DND-41 (cell line): ENCODE measurements around the gene MKRN3.

Experiments used
- ATAC-seq: fragments of 200-7000 bp; cut with Tn5 transposase; 3 replicates; pipeline ENCODE4 v1.9.1; 2021; ENCODE audit warnings: low read depth; ENCODE audit not compliant: insufficient read depth
- DNase-seq: peaks from one replicate; pipeline ENCODE4 v3.0.0-alpha.2; 2020
- H2AFZ ChIP-seq: 2 replicates; pipeline ENCODE4 v1.6.0; 2012; ENCODE audit warnings: low read depth, low read length
- H3K27ac ChIP-seq: 2 replicates; pipeline ENCODE4 v1.5.1; 2012; ENCODE audit warnings: low read length, inconsistent platforms
- H3K27me3 ChIP-seq: fragments of 200-600 bp; sonication (generic); 2 replicates; pipeline ENCODE4 v1.6.0; 2012; ENCODE audit warnings: low read length, mild to moderate bottlenecking, inconsistent platforms; ENCODE audit not compliant: insufficient read depth, poor library complexity
- H3K36me3 ChIP-seq: 2 replicates; pipeline ENCODE4 v1.5.1; 2012; ENCODE audit warnings: low read length, inconsistent platforms; ENCODE audit not compliant: insufficient read depth
- H3K4me1 ChIP-seq: 2 replicates; pipeline ENCODE4 v1.5.1; 2012; ENCODE audit warnings: mild to moderate bottlenecking, low read length; ENCODE audit not compliant: insufficient read depth
- H3K4me2 ChIP-seq: 2 replicates; pipeline ENCODE4 v1.6.0; 2012; ENCODE audit warnings: mild to moderate bottlenecking, moderate library complexity, low read length, inconsistent platforms; ENCODE audit not compliant: insufficient read depth
- H3K4me3 ChIP-seq, 2 experiments: fragments of 200-600 bp in 1 of 2; shearing (Covaris generic) in 1 of 2; 2 replicates each; pipeline ENCODE4 v1.5.1; 2012 to 2016; ENCODE audit warnings: inconsistent platforms in 2 of 2, low read length in 2 of 2, mild to moderate bottlenecking in 2 of 2, low read depth in 1 of 2, moderate library complexity in 1 of 2
- H3K79me2 ChIP-seq: 2 replicates; pipeline ENCODE4 v1.6.0; 2012; ENCODE audit warnings: low read length, inconsistent platforms; ENCODE audit not compliant: insufficient read depth
- H3K9ac ChIP-seq: 2 replicates; pipeline ENCODE4 v1.6.0; 2012; ENCODE audit warnings: low read depth, mild to moderate bottlenecking, inconsistent platforms, low read length, moderate library complexity
- H3K9me3 ChIP-seq: 2 replicates; pipeline ENCODE4 v1.5.1; 2012; ENCODE audit warnings: low read length, moderate library complexity, mild to moderate bottlenecking, inconsistent platforms; ENCODE audit not compliant: insufficient read depth, severe bottlenecking
- H4K20me1 ChIP-seq: 2 replicates; pipeline ENCODE4 v1.6.0; 2012; ENCODE audit warnings: low read length; ENCODE audit not compliant: insufficient read depth
- EZH2 ChIP-seq: IDR thresholded peaks from 3 replicates; pipeline ENCODE4 v1.6.1; 2012; ENCODE audit warnings: borderline replicate concordance, low read depth, mild to moderate bottlenecking, moderate library complexity, low read length, inconsistent platforms; ENCODE audit not compliant: severe bottlenecking
- TF ChIP-seq, protein P1 (sequence below): IDR thresholded peaks from 2 replicates; pipeline ENCODE4 v1.5.1; 2012; ENCODE audit warnings: borderline replicate concordance, low read length, moderate library complexity, mild to moderate bottlenecking; ENCODE audit not compliant: poor library complexity, severe bottlenecking; ENCODE audit errors: extremely low read depth

MKRN3 gene

GRCh38 chr15:23565395-23566070, at the start of gene MKRN3:
MKRN3 (plus strand) TSS chr15:23565674; CDS start chr15:23565783, 109 bp downstream.
- Histone ChIP-seq H3K4me1 (peaks cover 42% of the 10 kb centered on the region), H3K79me2 (peaks cover 59% of the 10 kb centered on the region), H2AFZ (peak within 1 kb of the TSS; percentile 88), H3K27me3 (no peaks in the 10 kb centered on the region), H3K36me3 (peaks cover 40% of the 10 kb centered on the region), H3K4me3 (peak within 1 kb of the TSS; percentile 73 to 88), H3K9me3 (no peaks in the 10 kb centered on the region), H3K27ac (peak within 1 kb of the TSS; percentile 99), H3K4me2 (peak within 1 kb of the TSS; percentile 97), H4K20me1 (peaks cover 39% of the 10 kb centered on the region), H3K9ac (peak within 1 kb of the TSS; percentile 99)
- peak; percentile 60 for ATAC-seq
- TF ChIP-seq, protein P1, sequence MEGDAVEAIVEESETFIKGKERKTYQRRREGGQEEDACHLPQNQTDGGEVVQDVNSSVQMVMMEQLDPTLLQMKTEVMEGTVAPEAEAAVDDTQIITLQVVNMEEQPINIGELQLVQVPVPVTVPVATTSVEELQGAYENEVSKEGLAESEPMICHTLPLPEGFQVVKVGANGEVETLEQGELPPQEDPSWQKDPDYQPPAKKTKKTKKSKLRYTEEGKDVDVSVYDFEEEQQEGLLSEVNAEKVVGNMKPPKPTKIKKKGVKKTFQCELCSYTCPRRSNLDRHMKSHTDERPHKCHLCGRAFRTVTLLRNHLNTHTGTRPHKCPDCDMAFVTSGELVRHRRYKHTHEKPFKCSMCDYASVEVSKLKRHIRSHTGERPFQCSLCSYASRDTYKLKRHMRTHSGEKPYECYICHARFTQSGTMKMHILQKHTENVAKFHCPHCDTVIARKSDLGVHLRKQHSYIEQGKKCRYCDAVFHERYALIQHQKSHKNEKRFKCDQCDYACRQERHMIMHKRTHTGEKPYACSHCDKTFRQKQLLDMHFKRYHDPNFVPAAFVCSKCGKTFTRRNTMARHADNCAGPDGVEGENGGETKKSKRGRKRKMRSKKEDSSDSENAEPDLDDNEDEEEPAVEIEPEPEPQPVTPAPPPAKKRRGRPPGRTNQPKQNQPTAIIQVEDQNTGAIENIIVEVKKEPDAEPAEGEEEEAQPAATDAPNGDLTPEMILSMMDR: no peak
- no peak for TF ChIP-seq EZH2
- DNase-seq: peak; percentile 90

DNA sequence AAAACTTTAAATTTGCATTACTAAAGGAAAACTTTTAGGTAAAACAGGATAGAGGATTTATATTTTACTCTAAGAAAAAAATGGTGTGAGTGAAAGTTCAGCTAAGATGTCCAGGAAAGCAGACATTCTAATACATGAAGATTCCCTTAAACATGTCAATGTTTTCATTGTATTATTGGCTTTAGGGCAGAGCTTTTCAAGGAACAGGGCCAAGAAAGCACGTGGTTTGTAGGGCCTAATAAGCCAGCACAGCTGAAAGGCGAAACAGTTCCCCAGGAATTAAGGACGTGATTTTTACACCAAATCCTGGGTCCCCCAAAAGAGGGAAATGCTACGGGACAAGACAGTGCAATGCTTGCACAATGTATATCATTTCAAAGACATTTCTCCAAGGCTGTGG, 48.6 kb upstream of the MKRN3 start:
- H3K9me3 ChIP-seq: no peaks in the 10 kb centered on the region
- H3K27ac ChIP-seq: no peak overlapping the region
- no peak overlapping the region for H3K4me2 ChIP-seq
- H3K4me3 ChIP-seq: no peak overlapping the region
- no peak for TF ChIP-seq EZH2
- TF ChIP-seq, protein P1: no peak
- no peaks in the 10 kb centered on the region for H3K79me2 ChIP-seq
- H3K4me1 ChIP-seq: no peaks in the 10 kb centered on the region; the same call in 1 of the 2 replicates
- H2AFZ ChIP-seq: no peak overlapping the region
- ATAC-seq (no peak), DNase-seq (no peak)
- no peaks in the 10 kb centered on the region for H3K27me3 ChIP-seq
- H3K9ac ChIP-seq: no peak overlapping the region
- no peaks in the 10 kb centered on the region for H3K36me3 ChIP-seq
- H4K20me1 ChIP-seq: no peaks in the 10 kb centered on the region

- DNase-seq (no peak), ATAC-seq (no peak)
- no peak overlapping the region for H3K9ac ChIP-seq
- H2AFZ ChIP-seq: no peak overlapping the region
- H3K4me3 ChIP-seq: no peak overlapping the region
- no peak for TF ChIP-seq EZH2
- TF ChIP-seq, protein P1: no peak
- H3K27me3 ChIP-seq: no peaks in the 10 kb centered on the region
- no peak overlapping the region for H3K4me2 ChIP-seq
- no peaks in the 10 kb centered on the region for H3K9me3 ChIP-seq
- H3K79me2 ChIP-seq: no peaks in the 10 kb centered on the region
- H3K27ac ChIP-seq: no peak overlapping the region
- H3K4me1 ChIP-seq: no peaks in the 10 kb centered on the region; the same call in 1 of the 2 replicates
- no peaks in the 10 kb centered on the region for H4K20me1 ChIP-seq
- H3K36me3 ChIP-seq: no peaks in the 10 kb centered on the region
Measured at GRCh38 chr15:23518104-23518503, 47.4 kb upstream of the MKRN3 start.
